ENCODE measurements around the gene ADAMTS12.

Gene ADAMTS12

GRCh38 chr5:33504570-33504969 is 387.2 kb downstream of the ADAMTS12 start:
- no peak overlapping the region for H3K27ac ChIP-seq
- TF ChIP-seq CTCF (conservative IDR thresholded peaks at IDR 0.05; ENCODE audit: low read depth), result no peak
- POLR2A ChIA-PET (ENCODE audit: low non-redundant PET), result no interaction called here
- no peak for DNase-seq (ENCODE audit: low spot score)
- CTCF ChIA-PET, result no interaction called here

GRCh38 chr5:33501899-33502298 is 389.9 kb downstream of the ADAMTS12 start:
- TF ChIP-seq CTCF (conservative IDR thresholded peaks at IDR 0.05; ENCODE audit: low read depth), result no peak
- no peak for DNase-seq (ENCODE audit: low spot score)
- ChIA-PET POLR2A (ENCODE audit: low non-redundant PET) (no interaction called here), CTCF (no interaction called here)
- no peak overlapping the region for H3K27ac ChIP-seq

GRCh38 chr5:33501260-33501659 is 390.5 kb downstream of the ADAMTS12 start:
- ChIA-PET CTCF (no interaction called here), POLR2A (ENCODE audit: low non-redundant PET) (no interaction called here)
- no peak for TF ChIP-seq CTCF (conservative IDR thresholded peaks at IDR 0.05; ENCODE audit: low read depth)
- no peak for DNase-seq (ENCODE audit: low spot score)
- no peak overlapping the region for H3K27ac ChIP-seq

GRCh38 chr5:33494466-33494865 is 397.3 kb downstream of the ADAMTS12 start:
- no peak for DNase-seq (ENCODE audit: low spot score)
- POLR2A ChIA-PET (ENCODE audit: low non-redundant PET), result no interaction called here
- H3K27ac ChIP-seq, result no peak overlapping the region
- CTCF ChIA-PET, result interaction anchor here (0.6 kb wide), 2 partner anchors 27 to 219 kb away, joined by 3 read pairs; no protein-coding TSS in a partner anchor
- no peak for TF ChIP-seq CTCF (conservative IDR thresholded peaks at IDR 0.05; ENCODE audit: low read depth)

GRCh38 chr5:33491941-33492340 is 399.8 kb downstream of the ADAMTS12 start:
- no peak for DNase-seq (ENCODE audit: low spot score)
- CTCF ChIA-PET, result no interaction called here
- POLR2A ChIA-PET (ENCODE audit: low non-redundant PET), result no interaction called here
- no peak for TF ChIP-seq CTCF (conservative IDR thresholded peaks at IDR 0.05; ENCODE audit: low read depth)
- H3K27ac ChIP-seq, result no peak overlapping the region

GRCh38 chr5:33490071-33490665 is 401.6 kb downstream of the ADAMTS12 start:
- DNase-seq (ENCODE audit: low spot score), result no peak
- ChIA-PET CTCF (interaction anchor here (0.7 kb wide), 2 partner anchors 36 to 88 kb away, joined by 3 read pairs; no protein-coding TSS in a partner anchor), POLR2A (ENCODE audit: low non-redundant PET) (no interaction called here)
- no peak overlapping the region for H3K27ac ChIP-seq
- TF ChIP-seq CTCF (conservative IDR thresholded peaks at IDR 0.05; ENCODE audit: low read depth), result no peak
